GM10266 (cell line): ENCODE data around the gene NR2F1.

Source experiments
- DNase-seq: peaks from one replicate; pipeline ENCODE4 v3.0.0; 2012; ENCODE audit errors: extremely low spot score
- TF ChIP-seq, protein P1 (sequence below): IDR thresholded peaks from 2 replicates; pipeline ENCODE4 v1.5.1; 2012; ENCODE audit warnings: mild to moderate bottlenecking, low read depth; ENCODE audit not compliant: control insufficient read depth, insufficient read depth; ENCODE audit errors: missing control alignments

NR2F1 gene

GRCh38 chr5:93585041-93585766 is 2.2 kb downstream of the NR2F1 start:
- DNase-seq = no peak
- TF ChIP-seq, protein P1, sequence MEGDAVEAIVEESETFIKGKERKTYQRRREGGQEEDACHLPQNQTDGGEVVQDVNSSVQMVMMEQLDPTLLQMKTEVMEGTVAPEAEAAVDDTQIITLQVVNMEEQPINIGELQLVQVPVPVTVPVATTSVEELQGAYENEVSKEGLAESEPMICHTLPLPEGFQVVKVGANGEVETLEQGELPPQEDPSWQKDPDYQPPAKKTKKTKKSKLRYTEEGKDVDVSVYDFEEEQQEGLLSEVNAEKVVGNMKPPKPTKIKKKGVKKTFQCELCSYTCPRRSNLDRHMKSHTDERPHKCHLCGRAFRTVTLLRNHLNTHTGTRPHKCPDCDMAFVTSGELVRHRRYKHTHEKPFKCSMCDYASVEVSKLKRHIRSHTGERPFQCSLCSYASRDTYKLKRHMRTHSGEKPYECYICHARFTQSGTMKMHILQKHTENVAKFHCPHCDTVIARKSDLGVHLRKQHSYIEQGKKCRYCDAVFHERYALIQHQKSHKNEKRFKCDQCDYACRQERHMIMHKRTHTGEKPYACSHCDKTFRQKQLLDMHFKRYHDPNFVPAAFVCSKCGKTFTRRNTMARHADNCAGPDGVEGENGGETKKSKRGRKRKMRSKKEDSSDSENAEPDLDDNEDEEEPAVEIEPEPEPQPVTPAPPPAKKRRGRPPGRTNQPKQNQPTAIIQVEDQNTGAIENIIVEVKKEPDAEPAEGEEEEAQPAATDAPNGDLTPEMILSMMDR = no peak

- TF ChIP-seq, protein P1 = no peak
- no peak for DNase-seq
Measured at GRCh38 chr5:93585767-93586385, 2.9 kb downstream of the NR2F1 start.

GRCh38 chr5:93586736-93587596 is 3.9 kb downstream of the NR2F1 start:
- TF ChIP-seq, protein P1 = no peak
- DNase-seq = no peak

DNA sequence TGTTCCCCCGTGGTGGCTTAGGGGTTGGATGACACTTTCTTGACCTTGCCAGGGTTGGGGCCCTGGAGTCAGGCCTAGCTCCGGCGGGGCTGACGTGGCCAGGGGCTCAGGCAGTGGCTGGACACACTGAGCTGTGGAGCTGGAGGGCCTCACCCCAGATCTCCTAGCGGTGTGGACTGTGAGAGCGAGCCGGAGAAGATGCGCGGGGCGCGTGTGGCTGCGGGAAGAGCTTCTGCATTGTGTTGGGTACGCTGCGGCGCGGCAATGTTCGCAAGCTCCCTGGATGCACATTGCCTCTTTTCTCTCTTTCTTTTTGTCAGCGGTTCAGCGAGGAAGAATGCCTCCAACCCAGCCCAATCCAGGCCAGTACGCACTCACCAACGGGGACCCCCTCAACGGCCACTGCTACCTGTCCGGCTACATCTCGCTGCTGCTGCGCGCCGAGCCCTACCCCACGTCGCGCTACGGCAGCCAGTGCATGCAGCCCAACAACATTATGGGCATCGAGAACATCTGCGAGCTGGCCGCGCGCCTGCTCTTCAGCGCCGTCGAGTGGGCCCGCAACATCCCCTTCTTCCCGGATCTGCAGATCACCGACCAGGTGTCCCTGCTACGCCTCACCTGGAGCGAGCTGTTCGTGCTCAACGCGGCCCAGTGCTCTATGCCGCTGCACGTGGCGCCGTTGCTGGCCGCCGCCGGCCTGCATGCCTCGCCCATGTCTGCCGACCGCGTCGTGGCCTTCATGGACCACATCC is 4.8 kb downstream of the NR2F1 start:
- no peak for DNase-seq
- TF ChIP-seq, protein P1 = no peak

DNA sequence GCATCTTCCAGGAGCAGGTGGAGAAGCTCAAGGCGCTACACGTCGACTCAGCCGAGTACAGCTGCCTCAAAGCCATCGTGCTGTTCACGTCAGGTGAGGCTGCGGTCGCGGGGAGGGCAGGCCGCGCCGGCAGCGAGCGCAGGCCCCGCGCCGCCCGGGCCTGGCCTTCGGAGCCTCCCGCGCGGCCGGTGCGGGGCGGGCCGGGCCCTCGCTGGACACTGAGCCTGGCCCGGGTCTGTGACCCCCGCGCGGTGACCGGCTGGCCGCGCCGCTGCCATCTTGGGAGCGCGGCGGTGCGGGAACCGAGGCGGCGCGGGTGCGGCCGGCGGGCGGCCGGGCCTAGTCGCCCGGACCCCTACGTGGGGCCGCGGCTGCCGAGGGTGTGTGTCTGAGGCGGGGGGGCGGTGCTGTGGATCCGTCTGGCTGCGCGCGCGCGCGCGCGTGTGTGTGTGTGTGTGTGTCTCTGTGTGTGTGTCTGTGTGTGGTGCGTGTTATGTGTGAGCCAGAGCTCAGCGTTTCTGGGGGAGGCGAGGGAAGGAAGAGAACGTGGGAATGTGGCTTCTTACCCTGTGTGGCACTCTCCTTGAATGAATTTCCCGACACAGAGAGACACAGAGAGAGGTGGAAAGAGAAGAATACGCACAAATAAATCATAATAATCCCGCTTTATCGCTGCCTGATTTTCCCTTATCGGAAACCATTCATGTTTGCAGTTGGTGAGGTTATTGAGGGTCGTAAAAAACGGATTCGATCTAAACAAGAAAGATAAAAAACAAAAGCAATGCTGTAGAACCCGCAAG is 5.5 kb downstream of the NR2F1 start:
- TF ChIP-seq, protein P1 = no peak
- no peak for DNase-seq

- DNase-seq = no peak
- TF ChIP-seq, protein P1 = no peak
Measured at GRCh38 chr5:93589152-93589828, 6.3 kb downstream of the NR2F1 start.
